ENCODE measurements around the gene HOOK2.

GRCh38 chr19:12806242-12807081 lies 31.1 kb upstream of the HOOK2 start, which contains the start of gene RNASEH2A:
- no peak for TF ChIP-seq IRF2 (CRISPR knock-in tag; IDR thresholded peaks at IDR 0.05; ENCODE audit: borderline replicate concordance, low read depth)
- no peak for TF ChIP-seq ZNF512 (CRISPR knock-in tag; IDR thresholded peaks at IDR 0.05; ENCODE audit: borderline replicate concordance)
- TF ChIP-seq, protein P1, sequence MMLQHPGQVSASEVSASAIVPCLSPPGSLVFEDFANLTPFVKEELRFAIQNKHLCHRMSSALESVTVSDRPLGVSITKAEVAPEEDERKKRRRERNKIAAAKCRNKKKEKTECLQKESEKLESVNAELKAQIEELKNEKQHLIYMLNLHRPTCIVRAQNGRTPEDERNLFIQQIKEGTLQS (CRISPR knock-in tag; conservative IDR thresholded peaks at IDR 0.05), result no peak
- peak; percentile 88 for TF ChIP-seq CREM (CRISPR knock-in tag; IDR thresholded peaks at IDR 0.05)
- peak; percentile 61; the same call in 1 of the 2 replicates for TF ChIP-seq FOXP1 (CRISPR knock-in tag; IDR thresholded peaks at IDR 0.05; ENCODE audit: borderline replicate concordance)
- TF ChIP-seq PREB (CRISPR knock-in tag; IDR thresholded peaks at IDR 0.05; ENCODE audit: borderline replicate concordance), result no peak
- no peak for TF ChIP-seq CTCF (IDR thresholded peaks at IDR 0.05)
